G401 (cell line): ENCODE results near the gene KANK2. TPM values are rescaled to one million over a fixed set of nuclear protein-coding genes. Genes with fewer than 3 reads are reported as not detected.

ENCODE experiments used
- DNase-seq: peaks from one replicate; pipeline ENCODE4 v3.0.0-alpha.2; 2015; ENCODE audit warnings: low spot score
- in situ Hi-C: cut with HindIII; loops from 2 replicates; pipeline ENCODE4 v1.10.0; 2016; ENCODE audit warnings: low sequenced_read_pairs, mixed read lengths
- total RNA-seq: library from RNA; depleted of rRNA; stranded (reverse); fragments of >200 nt; shearing (Covaris generic); gene quantifications from 2 replicates; pipeline ENCODE4 v1.2.3, GENCODE V29; 2014

Gene KANK2
- total RNA-seq, 1 experiment from 2014 or later, result 122 TPM

- no peak for DNase-seq
- in situ Hi-C loops, result no loop called here
These were observed 30.0 kb upstream of the KANK2 start for GRCh38 chr19:11227195-11227886.

DNA sequence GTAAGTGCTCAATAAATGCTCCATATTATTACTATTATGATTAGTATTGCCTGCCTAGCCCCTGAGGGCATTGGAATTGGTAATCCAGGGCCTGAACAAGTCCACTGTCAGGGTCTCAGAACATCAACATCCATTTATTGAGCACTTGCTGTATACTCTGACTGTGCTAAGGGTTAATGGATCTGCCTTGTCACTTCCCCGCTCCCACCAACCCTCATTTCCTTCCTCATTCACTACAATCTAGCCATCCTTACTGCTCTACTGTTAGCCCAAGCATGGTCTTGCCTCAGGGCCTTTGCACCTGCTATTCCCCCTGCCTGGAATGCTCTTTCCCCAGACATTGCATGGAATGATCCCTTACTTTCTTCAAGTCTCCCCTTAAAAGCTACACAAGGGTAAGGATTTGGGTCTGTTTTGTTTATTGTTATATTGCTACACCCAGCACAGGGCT lies 29.4 kb upstream of the KANK2 start:
- in situ Hi-C loops, result no loop called here
- no peak for DNase-seq

DNA sequence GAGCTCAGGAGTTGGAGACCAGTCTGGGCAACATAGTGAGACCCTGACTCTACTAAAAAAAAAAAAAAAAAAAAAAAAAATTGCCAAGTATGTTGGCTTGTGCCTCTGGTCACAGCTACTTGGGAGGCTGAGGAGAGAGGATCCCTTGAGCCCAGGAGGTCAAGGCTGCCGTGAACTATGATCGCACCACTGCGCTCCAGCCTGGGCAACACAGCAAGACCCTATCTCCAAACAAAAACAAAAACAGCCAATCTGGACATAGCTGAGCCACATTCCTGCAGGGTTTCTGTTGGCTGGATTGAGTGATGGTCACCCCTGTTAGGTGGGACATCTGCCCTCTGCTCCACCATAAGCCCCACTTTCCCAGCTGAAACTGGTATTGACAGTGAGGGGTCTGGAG lies 28.5 kb upstream of the KANK2 start:
- in situ Hi-C loops, result no loop called here
- DNase-seq, result no peak

DNA sequence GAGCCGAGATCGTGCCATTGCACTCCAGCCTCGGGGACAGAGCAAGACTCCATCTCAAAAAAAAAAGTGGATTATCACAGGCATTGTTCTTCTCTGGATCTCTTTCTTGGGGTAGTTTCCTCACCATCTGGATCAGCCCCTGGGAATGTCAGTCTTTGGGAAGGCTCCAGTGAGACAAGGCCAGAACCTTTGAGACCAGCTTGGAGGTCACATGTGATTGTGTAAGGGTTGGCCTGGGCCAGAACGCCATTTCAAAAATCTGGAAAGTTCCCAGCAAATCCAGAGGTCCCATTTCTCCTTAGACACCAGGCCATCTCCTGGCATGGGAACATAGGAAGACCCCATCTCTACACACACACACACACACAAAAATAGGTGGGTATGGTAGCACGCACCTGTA lies 27.8 kb upstream of the KANK2 start:
- in situ Hi-C loops, result no loop called here
- no peak for DNase-seq

DNA sequence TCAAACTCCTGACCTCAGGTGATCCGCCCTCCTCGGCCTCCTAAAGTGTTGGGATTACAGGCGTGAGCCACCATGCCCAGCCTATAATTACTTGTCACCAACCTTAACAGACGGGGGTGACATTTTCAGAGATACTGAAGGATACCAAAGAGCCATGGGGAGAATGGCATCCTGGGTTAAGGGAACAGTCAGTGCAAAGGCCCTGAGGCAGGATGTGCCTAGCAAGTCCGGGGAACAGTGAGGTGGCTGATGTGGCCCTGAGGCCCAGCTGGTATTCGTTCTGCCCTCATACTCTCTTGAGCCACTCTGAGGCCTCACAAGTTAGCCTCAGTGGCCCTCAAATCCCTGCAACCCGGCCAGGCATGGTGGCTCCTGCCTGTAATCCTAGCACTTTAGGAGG lies 27.1 kb upstream of the KANK2 start:
- in situ Hi-C loops, result no loop called here
- DNase-seq, result no peak

GRCh38 chr19:11223200-11223599 lies 25.9 kb upstream of the KANK2 start:
- DNase-seq, result no peak
- in situ Hi-C loops, result no loop called here

GRCh38 chr19:11221082-11221598 lies 23.8 kb upstream of the KANK2 start:
- in situ Hi-C loops, result no loop called here
- DNase-seq, result no peak

DNA sequence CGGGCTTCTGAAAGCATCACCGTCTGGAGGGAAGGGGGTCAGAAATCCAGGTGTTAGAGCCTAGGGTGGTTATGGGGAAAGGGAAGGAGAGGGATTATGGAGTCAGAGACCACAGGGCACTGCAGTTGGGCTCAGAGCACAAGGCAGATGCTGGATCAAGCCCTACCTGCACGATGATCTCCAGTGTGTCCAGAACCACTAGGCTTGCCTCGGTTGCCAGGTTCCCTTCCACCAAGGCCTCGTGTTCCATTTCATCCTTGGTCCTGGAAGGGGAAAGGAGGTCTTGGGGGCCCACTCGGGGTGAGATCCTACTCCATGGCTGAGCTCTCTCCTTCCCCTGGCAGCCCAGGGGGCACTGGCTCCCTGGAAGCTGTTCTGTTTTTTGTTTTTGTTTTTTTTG lies 17.0 kb upstream of the KANK2 start:
- no peak for DNase-seq
- in situ Hi-C loops, result no loop called here

DNA sequence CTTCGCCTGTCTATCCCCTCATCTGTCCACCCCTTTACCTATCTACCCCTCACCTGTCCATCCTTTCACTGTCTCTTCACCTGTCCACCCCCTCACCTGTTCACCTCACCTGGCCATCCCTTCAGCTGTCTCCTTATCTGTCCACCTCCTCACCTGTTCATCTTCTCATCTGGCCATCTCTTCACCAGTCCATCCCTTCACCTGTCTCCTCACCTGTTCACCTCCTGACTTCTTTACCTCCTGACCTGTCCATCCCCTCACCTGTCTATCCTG lies 13.2 kb upstream of the KANK2 start:
- no peak for DNase-seq
- in situ Hi-C loops, result no loop called here

DNA sequence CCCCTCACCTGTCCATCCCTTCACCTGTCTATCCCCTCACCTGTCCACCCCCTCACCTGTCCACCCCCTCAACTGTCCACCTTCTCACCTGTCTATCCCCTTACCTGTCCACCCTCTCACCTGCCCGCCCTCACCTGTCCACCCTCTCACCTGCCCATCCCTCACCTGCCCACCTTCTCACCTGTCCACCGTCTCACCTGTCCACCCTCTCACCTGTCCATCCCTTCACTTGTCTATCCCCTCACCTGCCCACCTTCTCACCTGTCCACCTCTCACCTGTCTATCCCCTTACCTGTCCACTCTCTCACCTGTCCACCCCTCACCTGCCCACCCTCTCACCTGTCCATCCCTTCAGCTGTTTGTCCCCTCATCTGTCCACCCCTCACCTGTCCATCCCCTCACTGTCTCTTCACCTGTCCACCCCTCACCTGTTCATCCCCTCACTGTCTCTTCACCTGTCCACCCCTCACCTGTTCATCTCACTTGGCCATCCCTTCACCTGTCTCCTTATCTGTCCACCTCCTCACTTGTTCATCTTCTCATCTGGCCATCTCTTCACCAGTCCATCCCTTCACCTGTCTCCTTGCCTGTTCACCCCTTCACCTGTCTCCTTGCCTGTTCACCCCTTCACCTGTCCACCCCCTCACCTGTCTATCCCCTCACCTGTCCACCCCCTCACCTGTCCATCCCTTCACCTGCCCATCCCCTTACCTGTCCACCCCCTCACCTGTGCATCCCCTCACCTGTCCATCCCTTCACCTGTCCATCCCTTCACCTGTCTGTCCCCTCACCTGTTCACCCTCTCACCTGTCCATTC lies 12.7 kb upstream of the KANK2 start:
- no peak for DNase-seq
- in situ Hi-C loops, result no loop called here

- no peak for DNase-seq
- in situ Hi-C loops, result no loop called here
These were observed 11.5 kb upstream of the KANK2 start for GRCh38 chr19:11208561-11209471.

- in situ Hi-C loops, result no loop called here
- no peak for DNase-seq
These were observed 8.7 kb upstream of the KANK2 start for GRCh38 chr19:11205939-11206570.

GRCh38 chr19:11204943-11205349 lies 7.6 kb upstream of the KANK2 start:
- no peak for DNase-seq
- in situ Hi-C loops, result no loop called here

DNA sequence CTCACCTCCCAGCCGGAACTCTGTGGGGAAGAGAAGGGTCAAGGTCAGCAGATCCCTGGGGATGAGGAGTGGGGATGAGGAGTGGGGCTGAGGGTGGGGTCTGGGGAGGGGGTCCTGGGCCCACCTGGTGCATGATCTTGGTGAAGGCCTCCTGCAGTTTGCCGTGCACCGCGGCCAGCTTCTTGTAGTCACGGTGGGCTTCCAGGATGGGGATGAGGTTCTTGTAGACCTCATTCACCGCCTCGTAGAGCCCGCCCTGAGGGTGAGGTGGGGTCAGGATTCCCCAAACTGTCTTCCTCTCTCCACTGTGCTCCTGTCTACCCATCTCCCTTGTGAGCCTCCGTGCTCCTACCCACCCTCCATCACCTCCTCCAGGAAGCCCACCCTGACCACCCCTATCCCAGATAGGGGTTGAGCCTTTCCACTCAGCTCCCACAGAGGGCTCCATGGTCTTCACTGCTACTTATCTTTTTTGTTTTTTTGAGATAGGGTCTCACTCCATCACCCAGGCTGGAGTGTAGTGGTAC lies 6.8 kb upstream of the KANK2 start:
- in situ Hi-C loops, result no loop called here

DNA sequence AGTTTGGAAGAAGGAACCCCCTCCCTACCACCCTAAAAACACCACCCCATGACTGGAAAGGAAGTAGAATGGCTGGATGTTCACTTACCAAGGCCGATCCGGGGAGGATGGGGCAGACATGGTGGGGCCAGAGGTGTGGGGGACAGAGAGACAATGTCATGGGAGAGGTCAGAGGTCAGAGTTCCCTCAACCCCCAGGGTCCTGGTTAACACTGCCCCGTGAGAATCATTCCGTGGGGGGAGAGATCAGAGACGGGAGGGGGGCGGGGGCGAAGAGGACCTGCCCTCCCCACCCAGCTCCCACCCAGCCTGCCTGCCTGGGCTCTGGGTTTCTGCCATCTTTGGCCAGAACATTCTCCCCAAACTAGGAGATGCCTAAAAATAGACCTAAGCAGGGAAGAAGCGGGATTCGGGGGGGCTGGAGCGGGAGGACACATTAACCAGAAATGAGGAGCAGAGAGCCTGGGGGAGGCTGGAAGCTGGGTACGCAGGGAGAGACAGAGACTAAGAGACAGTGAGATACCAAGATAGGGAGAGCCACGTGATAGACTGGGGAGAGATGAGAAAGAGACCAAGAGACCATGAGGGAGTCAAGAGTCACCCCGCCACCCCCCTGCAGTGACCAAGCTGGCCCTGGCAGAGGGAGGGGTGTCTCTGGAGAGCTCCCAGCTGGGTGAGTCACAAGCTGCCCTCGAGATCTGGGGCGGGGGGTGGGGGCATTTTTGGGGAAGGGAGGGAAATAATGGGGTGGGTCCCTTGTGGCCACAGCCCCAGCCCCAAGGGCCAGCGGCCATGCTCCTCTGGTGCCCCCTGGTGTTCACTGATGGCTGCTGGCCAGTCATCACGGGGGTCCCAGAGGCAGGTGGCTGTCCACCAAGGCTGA lies 6.1 kb upstream of the KANK2 start:
- in situ Hi-C loops, result no loop called here
- DNase-seq, result peak; percentile 22

More for the DNA sequence above, 6.8 kb upstream of the KANK2 start:
- DNase-seq, result no peak

DNA sequence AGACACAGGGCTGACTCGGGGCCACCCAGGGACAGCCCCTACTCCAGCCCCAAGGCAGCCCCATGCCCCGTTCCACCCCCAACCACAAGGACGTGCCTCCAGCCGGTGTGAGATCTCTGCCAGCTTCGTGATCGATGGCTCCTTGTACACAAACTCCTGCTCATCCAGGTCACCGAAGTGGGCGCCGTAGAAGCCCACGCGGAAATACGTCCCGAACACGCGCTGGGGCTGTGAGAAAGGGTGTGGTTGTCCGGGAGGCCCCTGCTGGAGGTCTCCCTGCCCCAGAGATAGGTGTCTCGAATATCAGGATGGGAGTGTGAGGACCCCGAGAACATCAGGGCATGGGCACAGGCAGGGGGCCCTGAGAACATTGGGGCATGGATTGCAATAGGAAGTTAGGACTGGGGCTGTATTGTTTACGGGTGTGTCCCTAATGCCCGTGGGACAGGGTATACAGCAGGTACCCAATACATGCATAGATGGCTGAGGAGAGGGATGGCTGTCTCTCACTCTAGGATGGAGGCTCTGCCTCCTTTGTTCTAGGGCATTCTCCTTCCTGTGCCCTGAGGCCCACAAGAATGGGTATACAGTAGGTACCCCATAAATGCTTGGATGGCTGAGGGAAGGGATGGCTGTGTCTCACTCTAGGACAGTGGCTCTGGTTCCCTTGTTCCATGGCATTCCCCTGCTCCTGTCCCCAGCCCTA lies 5.3 kb upstream of the KANK2 start:
- in situ Hi-C loops, result no loop called here
- DNase-seq, result no peak

DNA sequence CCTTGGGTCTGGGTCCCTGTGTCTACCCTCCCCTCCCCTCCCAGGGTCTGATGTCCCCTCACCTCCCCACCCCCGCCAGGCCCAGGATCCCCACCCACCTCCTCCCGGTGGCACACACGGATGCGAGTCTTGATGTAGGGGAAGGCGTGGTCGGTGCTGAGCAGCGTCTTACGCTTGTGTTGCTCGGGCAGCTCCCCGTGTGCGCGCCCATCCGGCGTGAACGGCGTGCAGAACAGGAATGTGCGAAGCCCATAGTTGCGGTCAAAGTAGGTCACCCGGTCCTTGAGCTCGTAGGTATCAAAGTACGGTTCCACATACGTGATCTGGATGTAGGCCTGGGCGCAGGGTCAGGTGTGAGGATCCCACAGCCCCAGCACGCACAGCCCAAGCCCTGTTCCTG lies 4.4 kb upstream of the KANK2 start:
- no peak for DNase-seq
- in situ Hi-C loops, result no loop called here

DNA sequence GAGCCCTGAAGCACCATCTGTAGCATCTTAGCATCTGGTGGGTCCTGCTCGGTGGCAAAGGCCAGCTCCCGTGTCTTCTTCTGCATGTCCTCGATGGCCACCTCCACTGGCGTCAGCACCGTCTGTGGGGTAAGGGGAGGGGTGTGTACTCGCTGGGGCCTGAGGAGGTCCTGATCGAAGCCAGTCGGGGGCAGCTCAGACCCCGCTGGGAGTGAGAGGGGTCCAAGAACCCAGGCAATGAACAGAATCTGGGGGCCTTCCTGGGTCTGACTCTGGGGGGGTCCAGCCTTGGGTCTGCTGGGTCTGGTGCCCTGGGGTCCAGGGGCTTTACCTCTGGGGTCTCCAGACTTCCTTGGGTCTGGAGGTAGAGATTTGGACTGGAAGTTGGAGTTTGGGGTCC lies 3.6 kb upstream of the KANK2 start:
- DNase-seq, result no peak
- in situ Hi-C loops, result no loop called here
